ENCODE measurements around the gene WSB2.
"Not testable (repeated sequence)": the region's sequence is repeated elsewhere in the genome, so short reads cannot be mapped to it uniquely, and the experiment has no call there.

The WSB2 gene

DNA sequence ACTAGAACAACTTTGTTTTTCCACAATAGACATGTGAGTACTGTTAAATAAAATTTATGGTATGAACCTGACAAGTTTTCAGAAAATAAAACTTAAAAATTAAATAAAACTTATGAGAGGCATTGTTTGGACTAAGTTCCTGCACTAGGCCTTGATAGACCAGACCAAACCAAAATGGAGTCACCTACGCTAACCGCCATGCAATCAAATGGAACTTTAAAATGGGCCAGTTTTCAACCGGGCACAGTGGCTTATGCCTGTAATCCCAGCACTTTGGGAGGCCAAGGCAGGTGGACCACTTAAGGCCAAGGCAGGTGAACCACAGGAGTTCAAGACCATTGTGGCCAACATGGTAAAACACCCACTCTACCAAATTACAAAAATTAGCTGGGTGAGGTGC is 49.6 kb downstream of the WSB2 start:
- TF ChIP-seq MYC (IDR thresholded peaks at IDR 0.05; ENCODE audit: low read depth, low read length) = no peak
- DNase-seq (ENCODE audit: low read depth) = no peak
- H3K4me3 ChIP-seq (ENCODE audit: low read depth, low read length) = no peak overlapping the region

- H3K4me3 ChIP-seq (ENCODE audit: low read depth, low read length) = no peak overlapping the region
- DNase-seq (ENCODE audit: low read depth) = no peak
- TF ChIP-seq POLR2A (IDR thresholded peaks at IDR 0.05; ENCODE audit: extremely low read depth, insufficient read length) (no peak), MYC (IDR thresholded peaks at IDR 0.05; ENCODE audit: low read depth, low read length) (no peak)
These were observed 50.1 kb downstream of the WSB2 start for GRCh38 chr12:118010903-118011302.

DNA sequence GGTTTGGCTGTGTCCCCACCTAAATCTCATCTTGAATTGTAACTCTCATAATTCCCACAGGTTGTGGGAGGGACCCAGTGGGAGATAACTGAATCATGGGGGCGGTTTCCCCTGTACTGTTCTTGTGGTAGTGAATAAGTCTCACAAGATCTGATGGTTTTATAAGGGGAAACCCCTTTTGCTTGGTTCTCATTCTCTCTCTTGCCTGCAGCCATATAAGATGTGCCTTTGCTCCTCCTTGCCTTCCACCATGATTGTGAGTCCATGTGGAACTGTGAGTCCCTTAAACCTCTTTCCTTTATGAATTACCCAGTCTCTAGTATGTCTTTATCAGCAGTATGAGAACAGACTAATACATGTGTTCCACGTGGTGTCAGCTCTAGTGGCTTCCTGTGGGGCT is 61.2 kb downstream of the WSB2 start:
- not testable (repeated sequence) for H3K4me3 ChIP-seq (ENCODE audit: low read depth, low read length)

DNA sequence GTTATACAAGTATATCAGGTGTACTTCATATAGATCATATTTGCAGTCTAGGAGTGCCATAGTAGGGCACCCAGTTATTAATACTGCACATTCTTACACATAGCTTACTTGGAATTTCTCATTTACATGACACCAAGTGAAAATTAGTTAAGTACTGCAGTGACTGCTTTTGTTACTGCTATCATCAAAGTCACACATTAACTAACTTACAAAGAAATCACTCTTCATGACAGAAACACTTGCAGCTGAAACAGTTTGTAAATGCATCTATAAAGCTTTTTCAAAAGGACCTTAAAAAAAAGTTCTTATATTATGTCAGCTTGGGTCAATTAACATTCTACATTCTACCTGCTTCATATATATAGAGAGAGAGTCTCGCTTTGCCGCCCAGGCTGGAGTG is 62.3 kb downstream of the WSB2 start:
- no peak for DNase-seq (ENCODE audit: low read depth)
- TF ChIP-seq, protein P1, sequence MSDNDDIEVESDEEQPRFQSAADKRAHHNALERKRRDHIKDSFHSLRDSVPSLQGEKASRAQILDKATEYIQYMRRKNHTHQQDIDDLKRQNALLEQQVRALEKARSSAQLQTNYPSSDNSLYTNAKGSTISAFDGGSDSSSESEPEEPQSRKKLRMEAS (IDR thresholded peaks at IDR 0.05; ENCODE audit: low read depth, low read length) = no peak
- TF ChIP-seq, protein P2, sequence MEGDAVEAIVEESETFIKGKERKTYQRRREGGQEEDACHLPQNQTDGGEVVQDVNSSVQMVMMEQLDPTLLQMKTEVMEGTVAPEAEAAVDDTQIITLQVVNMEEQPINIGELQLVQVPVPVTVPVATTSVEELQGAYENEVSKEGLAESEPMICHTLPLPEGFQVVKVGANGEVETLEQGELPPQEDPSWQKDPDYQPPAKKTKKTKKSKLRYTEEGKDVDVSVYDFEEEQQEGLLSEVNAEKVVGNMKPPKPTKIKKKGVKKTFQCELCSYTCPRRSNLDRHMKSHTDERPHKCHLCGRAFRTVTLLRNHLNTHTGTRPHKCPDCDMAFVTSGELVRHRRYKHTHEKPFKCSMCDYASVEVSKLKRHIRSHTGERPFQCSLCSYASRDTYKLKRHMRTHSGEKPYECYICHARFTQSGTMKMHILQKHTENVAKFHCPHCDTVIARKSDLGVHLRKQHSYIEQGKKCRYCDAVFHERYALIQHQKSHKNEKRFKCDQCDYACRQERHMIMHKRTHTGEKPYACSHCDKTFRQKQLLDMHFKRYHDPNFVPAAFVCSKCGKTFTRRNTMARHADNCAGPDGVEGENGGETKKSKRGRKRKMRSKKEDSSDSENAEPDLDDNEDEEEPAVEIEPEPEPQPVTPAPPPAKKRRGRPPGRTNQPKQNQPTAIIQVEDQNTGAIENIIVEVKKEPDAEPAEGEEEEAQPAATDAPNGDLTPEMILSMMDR (IDR thresholded peaks at IDR 0.05; ENCODE audit: low read depth, low read length) = no peak
- no peak for TF ChIP-seq MYC (IDR thresholded peaks at IDR 0.05; ENCODE audit: low read depth, low read length)
- TF ChIP-seq POLR2A (IDR thresholded peaks at IDR 0.05; ENCODE audit: extremely low read depth, insufficient read length) = no peak
- H3K4me3 ChIP-seq (ENCODE audit: low read depth, low read length) = no peak overlapping the region

More for the DNA sequence above, 61.2 kb downstream of the WSB2 start:
- DNase-seq (ENCODE audit: low read depth) = not testable (repeated sequence)

DNA sequence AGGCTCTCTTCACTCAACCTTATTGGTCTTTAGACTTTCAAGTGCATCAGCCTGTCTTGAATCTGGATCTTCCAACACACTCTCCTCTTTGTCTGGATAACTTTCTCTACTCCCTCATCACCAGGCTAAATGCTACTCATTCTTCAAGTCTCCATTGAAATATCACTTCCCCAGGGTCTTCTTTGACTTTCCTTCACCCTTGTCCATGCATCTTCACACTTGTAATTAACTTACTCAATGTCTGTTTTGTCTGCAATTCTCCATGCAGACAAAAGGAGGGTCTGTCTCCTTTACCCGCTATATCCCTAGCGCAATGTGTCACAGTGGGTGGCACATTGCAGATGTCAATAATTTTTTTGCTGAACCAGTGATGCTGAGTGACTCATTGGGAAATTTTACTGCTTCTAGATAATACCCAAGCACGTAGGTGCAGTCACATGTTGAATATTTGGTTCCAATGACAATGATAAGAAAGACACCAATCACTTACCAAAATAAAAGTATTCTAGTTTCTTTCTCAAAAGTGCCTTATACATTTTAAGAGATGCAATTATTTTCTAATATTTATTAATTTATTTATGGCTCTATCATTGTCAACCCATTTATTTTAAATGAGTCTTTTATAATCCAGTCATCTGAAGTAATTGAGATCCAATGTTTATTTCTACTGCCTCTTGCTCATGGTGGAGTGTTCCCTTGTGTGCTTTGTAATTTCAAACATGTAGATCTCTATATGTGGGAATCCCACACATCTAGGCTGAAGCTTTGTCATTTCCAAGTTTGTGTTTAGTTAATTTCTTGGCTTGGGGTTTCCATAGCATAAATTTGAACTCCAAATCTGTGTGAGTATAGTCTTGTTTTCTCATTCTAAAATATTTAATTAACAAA is 66.2 kb downstream of the WSB2 start:
- H3K4me3 ChIP-seq (ENCODE audit: low read depth, low read length) = no peak overlapping the region
- no peak for TF ChIP-seq MYC (IDR thresholded peaks at IDR 0.05; ENCODE audit: low read depth, low read length)
- no peak for TF ChIP-seq POLR2A (IDR thresholded peaks at IDR 0.05; ENCODE audit: extremely low read depth, insufficient read length)
- no peak for DNase-seq (ENCODE audit: low read depth)

- DNase-seq (ENCODE audit: low read depth) = no peak
- TF ChIP-seq MYC (IDR thresholded peaks at IDR 0.05; ENCODE audit: low read depth, low read length) (no peak), POLR2A (IDR thresholded peaks at IDR 0.05; ENCODE audit: extremely low read depth, insufficient read length) (no peak)
- TF ChIP-seq, protein P2 (IDR thresholded peaks at IDR 0.05; ENCODE audit: low read depth, low read length) = no peak
- TF ChIP-seq, protein P1 (IDR thresholded peaks at IDR 0.05; ENCODE audit: low read depth, low read length) = no peak
- no peak overlapping the region for H3K4me3 ChIP-seq (ENCODE audit: low read depth, low read length)
These were observed 74.1 kb downstream of the WSB2 start for GRCh38 chr12:117986705-117987469.

DNA sequence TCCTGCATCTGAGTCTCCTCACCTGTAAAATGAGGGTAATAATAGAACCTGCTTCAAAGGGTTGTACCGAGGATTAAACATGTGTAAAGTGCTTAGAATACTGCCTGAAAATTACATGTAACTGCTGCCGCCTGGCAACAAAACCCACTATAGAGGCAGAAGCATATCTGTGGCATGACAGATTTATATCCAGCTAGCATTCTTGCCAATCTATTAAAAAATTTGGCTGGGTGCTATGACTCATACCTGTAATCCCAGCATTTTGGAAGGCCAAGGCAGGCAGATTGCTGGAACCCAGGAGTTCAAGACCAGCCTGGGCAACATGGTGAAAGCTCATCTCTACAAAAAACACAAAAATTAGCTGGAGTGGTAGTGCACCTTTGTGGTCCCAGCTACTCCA is 75.8 kb downstream of the WSB2 start:
- H3K4me3 ChIP-seq (ENCODE audit: low read depth, low read length) = no peak overlapping the region
- TF ChIP-seq, protein P1 (IDR thresholded peaks at IDR 0.05; ENCODE audit: low read depth, low read length) = no peak
- no peak for TF ChIP-seq POLR2A (IDR thresholded peaks at IDR 0.05; ENCODE audit: extremely low read depth, insufficient read length)
- TF ChIP-seq, protein P2 (IDR thresholded peaks at IDR 0.05; ENCODE audit: low read depth, low read length) = no peak
- TF ChIP-seq MYC (IDR thresholded peaks at IDR 0.05; ENCODE audit: low read depth, low read length) = no peak
- DNase-seq (ENCODE audit: low read depth) = no peak
